DMS 273 (cell line): ENCODE results near the gene ZFYVE21.
"Not testable (repeated sequence)": the region's sequence is repeated elsewhere in the genome, so short reads cannot be mapped to it uniquely, and the experiment has no call there.

Experiments
- DNase-seq: peaks from one replicate; lab custom pipeline; 2025; ENCODE audit not compliant: unreplicated experiment; lab: John Stamatoyannopoulos, UW

ZFYVE21 gene

DNA sequence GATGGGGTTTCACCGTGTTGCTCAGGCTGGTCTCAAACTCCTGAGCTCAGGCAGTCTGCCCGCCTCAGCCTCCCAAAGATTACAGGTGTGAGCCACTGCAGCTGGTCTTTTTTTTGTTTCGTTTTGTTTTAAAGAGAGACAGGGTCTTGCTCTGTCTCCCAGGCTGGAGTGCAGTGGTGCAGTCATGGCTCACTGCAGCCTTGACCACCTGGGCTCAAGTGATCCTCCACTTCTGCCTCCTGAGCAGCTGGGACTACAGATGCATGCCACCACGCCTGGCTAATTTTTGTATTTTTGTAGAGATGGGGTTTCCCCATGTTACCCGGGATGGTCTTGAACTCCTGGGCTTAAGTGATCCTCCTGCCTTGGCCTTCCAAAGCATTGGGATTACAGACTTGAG, 24.0 kb upstream of the ZFYVE21 start:
- not testable (repeated sequence) for DNase-seq

DNA sequence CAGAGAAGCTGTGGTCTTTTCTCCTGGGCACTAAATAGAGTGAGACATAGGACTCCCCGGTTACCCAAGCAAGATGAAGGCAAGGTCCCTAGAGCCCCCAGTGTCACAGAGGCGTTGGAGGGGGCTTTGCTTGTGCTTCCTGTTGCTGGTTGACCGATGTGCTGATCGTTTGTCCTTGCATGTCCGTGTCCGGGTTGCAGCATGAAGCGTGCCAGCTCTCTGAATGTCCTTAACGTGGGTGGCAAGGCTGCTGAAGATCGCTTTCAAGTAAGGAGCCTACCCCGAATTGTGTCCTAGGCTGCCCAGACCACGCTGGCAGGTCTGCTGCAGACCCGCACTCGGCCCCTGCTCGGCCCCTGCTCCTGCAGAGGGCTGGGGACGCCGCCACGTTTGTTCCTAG, 23.5 kb upstream of the ZFYVE21 start:
- no peak for DNase-seq

DNA sequence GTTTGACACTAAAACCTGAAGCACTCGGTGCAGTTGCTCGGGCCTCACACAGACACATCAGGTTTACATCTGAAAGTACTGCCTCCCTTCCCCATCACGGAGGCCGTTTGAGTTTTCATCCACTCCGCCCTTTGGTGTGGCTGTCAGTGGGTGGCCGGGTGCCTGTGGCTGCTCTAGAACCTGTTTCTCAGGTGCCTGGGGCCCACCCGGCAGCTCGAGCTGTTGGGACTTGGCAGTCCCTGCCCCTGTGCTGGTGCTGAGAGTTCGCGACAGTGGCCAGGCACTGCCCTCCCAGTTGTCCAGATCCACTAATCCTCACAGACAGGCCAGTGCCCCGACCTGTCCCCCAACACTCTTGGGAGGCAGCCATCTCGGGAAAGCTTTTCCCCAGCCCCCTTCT, 22.7 kb upstream of the ZFYVE21 start:
- DNase-seq, result no peak

DNA sequence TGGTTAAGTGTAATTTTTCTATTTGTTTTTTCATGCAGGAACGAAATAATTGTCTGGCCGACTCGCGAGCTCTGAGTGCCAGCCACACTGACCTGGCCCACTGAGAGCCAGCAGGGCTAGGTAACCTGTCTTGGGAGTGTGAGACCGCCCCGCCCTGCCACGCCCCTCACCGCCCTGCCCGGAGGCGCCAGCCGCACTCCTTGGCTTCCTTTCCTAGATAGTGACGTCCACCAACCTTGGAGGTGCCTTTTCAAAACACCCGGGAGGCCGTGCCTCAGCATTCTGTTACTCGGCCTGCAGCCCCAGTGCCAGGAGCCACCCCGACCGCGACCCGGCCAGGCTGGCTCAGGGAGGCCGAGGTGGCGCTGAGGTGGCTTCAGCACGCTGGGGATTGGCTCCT, 22.1 kb upstream of the ZFYVE21 start:
- DNase-seq, result no peak

DNA sequence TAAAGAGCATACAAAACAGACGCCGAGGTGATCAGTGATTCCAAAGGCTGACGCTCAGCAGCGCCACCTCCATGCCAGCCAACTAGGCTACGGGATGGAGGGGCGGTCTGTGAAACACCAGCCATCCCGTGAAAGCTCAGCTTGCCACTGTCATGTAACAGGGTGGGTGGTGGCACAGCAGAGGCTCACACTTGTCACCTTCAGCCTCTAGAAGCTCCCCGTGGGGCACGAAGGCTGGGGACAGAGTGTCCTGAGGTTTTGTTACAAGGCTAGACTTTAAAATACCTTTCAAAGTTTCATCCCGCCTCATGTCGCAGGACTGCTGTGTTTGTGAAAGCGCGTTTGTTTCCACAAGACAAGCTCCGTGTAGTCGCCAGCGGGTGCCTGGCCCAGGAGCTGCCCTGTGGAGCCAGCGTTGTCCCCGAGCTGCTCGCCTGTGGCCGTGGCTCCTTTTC, 21.0 kb upstream of the ZFYVE21 start:
- peak; percentile 26 for DNase-seq

DNA sequence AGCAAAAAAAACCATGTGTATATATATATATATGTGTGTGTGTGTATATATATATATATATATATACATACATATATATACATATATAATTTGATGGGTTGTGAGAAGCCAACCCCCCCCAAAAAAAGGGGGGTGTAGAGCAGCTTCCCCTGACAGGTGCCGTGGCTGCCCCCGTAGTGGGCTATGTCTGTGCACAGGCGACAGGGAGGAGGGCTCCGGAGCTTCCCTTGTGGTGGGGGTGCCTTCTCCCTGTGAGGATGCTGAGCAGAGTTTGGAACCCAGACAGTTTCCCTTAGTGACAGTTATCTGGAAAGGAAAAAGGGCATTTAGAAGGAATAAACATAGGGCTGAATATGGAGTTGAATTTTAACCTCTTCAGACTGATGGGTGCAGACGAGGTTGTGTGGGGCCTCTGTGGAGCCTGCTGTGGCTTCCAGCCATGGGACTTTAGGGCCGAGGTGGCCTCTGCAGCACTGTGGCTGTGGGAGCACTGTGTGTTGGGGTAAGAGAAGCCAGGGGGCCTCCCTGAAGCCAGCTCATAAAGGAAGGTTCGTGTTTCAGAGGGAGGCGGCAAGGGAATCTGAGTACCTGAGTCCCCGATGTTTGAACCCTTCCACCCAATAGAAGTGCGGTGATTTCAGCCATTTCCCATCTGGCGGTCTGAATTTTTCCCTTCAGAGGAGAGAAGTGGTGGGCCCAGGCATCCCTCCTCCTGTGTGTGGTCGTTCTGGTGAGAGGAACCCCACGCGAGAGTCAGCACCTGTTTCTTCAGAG, 20.1 kb upstream of the ZFYVE21 start:
- peak; percentile 81 for DNase-seq

DNA sequence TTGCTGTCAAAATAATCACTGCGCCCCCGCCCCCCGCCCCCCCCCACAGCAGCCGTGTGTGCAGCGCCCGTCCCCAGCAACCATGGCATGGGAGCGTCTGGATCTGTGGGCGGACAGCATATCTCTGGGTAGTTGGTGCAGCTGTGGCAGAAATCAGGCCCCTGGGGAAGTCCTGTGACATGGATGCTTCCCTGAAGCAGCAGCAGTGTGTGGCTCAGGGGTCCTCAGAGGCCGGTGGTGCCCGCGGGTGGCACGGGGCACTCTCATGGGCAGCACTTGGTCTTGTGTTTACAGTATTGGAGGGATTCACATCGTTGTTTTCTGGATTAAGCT, 19.6 kb upstream of the ZFYVE21 start:
- peak; percentile 81 for DNase-seq

DNA sequence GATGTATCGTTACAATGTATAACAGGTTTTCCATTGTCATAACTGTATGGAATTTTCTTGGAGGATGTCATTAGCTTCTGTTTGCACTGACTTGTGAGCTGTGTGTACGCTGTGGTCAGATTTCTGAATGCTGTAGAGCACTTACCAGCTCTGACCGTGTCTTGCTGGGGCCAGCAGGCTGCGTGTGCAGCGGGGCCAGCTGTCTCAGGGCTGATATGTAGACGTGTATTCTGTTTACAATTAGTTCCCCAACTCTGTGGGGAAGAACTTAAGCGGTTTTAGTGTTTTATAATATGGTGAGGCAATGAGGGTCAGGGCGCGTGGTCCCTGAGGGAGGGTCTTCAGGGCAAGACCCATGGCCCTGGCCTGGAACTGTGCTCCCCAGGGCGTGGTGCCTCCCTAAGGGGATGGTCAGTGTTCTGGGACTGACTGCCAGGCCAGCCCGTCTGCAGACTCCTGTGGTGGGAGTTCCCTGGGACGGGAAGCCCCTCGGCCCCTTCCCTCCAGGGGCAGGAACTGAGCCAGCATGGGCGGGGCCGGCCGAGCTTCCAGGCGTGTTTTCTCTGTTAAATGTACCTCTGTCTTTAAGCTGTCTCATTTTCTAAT, 19.0 kb upstream of the ZFYVE21 start:
- peak; percentile 72 for DNase-seq

DNA sequence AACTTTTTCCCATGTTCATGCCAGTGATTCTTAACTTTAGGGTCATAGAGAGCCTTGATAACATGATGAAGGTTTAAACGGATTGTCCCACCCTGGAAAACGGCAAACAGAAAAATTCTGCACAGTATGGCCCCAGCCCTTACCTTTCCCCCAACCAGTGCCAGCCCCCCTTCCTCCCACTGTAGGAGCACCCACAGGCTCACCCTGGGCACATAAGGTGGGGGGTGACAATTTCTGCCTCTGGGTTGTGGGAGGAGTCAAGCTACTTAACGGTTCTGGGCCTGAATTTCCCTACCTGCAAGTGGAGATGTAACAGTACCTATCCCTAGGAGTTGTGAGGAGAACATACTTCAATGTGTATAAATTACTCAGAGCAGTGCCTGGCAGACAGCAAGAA, 18.4 kb upstream of the ZFYVE21 start:
- DNase-seq, result no peak

DNA sequence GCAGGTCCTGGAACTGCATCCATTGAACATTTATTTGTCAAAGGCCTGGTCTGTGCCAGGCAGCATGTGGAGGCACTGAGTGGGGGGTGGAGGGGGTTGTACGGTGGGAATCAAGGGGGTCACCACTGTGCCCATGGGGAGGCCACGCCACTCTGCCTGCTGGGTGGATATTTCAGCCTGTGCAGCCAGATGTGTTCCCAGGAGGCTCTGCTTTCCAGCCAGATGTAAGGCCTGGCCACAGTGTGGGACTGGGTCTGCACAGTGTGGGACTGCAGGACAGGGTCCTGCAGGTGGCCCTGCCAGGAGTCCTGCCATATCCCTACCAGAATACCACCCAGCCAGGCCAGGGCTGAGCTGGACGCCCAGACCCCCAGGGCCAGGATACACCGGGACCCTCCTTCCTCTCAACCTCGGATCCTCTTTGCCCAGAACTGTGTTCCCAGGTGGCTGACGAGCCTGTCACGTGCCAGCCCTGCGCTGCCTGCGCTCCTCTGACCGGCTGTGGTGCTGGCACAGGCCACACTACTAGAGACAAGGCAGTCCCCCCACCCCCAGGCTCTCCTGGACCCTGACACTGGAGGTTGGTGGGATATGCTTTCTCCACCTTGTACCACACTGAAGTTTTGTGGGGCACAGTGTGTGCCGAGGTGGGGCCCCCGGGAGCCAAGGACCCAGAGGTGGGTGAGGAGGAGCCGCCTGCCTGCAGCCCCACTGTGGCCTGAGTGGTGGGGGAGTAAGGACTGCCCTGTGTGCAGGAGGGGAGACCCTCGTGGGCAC, 17.8 kb upstream of the ZFYVE21 start:
- no peak for DNase-seq

DNA sequence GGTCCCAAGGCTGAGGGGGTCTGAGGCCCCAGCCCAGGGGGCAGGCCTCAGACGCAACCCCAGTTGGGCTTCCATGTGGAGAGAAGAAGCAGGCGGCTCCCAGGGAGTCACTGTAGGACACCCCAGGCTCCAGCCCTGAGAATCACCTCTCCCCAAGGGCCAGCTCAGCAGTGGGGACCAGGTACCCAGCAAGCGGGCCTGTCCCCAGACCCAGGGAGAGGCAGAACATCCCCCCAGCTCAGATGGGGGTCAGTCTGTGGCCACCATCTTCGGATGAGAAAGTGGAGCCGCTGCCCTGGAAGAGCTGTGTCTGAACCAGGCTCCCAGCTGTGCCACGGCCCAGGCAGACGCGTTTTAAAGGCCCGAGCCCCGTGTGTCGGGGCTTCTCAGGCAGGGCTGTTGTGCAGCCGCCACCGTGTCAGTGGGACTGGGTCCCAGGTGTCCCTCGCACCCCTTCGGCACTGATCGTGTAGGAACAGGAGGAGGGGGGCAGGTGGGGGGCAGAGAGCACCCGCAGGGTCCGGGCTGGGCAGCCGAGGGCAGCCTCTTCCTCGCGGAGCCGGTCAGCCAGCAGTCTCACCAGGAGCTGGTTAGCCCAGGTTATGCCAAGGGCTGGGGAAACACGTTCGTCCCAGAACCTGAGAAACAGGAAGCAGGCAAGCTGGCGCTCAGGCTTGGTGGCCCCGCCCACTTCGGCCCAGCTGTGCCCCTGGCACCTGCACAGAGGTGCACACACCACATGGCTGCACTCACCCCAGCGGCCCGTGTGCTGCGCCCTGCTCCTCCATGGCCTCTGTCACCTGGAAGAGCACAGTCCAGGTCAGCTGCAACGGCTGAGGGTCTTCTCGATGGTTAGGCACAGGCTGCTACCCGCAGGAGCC, 17.0 kb upstream of the ZFYVE21 start:
- DNase-seq, result peak; percentile 73

DNA sequence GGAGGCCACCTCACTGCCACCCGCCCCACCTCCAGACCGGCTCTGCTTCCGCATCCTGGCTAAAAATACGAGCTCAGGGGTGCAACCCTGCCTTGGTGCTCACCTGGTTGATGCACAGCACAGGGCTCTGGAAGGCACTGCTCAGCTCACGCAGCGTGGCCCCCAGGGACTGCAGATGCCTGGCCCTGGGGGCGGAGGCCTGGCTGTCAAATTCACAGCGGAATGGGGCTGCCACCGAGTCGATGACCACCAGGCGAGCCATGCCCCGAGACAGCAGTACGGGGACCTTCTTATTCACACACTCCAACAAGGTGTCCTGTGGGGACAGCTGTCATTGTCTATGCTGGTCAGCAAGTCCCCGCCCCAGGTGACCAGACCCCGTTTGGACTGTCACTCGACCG, 16.3 kb upstream of the ZFYVE21 start:
- DNase-seq, result no peak

DNA sequence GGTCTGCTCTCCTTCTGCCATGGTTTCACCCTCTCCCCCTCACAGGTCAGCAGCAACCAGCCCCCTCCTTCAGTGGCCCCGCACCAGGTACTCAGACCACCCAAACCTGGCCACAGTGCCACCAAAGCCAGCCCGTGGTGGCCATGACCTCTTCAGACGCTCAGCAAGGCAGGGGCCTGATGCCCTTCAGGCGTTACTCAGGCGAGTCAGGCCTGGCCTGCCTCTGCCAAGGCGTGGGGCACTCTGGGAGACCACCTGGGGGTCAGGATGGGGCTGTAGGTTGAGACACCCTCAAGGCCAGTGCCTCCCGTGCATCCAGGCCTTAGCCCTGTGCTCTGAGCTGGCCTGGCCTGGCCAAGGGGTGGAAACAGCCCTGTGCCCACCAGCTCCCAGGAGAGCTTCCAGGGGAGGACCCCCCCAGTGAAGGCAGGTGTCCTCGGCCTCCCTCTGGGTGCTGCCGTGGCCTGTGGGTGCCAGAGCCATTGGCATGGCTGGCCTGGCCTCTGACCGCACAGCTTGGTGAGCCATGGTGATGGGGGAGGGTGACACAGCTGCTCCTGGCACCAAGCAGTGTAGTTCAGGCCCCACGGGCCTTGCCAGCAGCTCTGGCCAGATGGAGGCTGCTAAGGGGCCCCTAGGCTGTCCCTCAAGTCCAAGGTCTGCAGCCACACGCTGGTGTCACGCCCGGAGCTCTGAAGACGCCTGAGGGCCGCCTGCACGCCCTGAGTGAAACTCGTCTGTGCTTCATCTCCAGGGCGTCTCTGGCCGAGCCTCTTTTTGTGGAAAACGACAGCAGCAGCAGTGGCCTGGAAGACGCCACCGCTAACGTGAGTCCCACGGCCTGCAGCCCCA, 15.5 kb upstream of the ZFYVE21 start:
- DNase-seq, result peak; percentile 74

DNA sequence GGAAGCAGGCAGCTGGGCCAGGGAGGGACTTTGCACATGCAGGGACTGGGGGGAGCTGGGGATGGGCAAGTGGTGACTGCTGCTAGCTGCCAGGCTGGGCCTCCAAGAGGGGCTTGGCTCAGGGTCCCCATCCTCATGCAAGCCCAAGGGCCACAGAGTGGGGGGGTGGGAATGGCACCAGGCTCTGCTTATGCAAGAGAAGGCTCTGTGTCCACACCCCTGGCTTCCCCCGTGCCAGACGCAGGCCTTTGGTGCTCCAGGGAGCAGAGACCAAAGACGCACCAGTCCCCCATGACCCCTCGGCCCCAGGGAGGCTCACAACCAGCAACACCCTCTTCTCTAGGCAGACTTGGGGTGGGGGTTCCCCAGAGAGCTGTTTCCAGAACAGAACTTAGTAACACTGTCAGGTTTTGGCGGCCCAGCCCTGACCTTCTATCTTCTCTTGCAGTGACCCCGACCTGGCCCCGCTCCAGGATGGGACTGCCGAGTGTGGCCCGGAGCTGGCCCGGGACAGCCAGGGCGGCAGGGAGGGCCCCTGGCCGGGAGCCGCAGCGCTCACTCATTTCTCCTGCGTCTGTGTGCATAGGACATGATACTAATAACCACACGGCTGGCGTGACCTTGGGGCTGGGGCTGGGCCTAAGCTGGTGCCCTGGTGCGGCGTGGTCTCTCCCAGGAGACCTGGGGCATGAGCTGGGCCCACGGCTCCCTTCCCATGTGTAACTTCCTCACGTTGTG, 14.7 kb upstream of the ZFYVE21 start:
- no peak for DNase-seq

DNA sequence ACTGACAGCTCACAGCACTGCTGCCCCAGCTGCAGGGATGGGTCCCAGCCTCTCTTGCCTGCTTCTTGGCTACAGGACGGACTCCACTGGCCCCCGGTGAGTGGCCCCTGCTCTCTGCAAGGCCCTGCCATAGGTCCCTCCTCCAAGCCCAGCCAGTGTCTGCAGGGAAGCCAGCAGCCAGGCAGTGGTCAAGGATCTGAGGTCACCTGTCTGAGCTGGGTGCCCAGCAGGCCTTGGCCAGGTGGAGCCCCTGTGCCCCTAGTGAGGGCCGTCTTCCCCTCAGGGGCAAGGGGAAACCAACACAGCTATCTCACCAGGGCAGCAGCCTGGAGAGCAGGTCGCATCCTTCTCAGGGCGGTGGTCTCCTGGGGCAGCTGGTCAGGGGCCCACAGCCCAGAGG, 13.5 kb upstream of the ZFYVE21 start:
- DNase-seq, result no peak

DNA sequence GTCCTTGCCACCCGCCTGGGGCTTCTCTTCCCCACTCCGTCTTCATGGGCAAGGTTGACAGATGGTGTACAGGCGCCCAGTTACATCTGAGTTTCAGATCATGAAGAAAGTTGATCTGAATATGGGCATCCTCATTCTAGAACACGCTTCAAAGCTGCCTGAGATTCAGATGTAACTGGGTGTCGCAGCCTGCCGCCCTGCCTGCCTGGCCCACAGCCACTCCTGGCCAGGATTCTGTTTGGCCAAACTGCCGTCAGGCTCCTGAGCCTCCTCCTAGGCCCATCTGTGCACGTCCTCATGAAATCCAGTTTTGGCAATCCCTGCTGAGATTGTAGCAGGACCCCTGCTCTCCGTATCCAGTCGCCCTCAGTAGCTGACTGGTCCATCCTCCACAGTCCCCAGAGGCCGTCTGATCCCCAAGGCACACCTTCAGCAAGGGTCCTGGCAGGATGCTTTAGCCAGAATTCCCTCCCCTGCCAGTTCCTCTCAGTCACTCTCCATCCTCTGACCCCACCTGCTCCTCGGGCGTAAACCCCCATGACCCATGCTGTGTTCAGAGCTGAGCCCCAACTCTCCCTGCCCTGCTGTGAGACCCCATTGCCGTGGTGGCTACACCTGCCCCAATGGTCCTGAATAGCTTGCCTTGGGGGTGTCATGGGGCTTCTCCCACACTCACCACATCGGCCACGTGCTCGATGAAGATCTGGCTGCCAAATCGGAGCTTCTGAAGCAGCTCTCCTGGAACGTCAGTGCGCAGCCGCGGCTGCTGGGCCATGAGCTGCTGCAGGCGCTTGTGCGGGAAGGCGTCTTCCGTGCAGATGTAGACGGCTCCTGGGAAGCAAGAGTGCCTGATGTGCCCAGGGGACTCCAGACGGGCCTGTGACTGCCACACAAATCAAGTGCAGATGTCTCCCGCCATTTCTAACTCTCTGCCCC, 12.8 kb upstream of the ZFYVE21 start:
- DNase-seq, result peak; percentile 83

DNA sequence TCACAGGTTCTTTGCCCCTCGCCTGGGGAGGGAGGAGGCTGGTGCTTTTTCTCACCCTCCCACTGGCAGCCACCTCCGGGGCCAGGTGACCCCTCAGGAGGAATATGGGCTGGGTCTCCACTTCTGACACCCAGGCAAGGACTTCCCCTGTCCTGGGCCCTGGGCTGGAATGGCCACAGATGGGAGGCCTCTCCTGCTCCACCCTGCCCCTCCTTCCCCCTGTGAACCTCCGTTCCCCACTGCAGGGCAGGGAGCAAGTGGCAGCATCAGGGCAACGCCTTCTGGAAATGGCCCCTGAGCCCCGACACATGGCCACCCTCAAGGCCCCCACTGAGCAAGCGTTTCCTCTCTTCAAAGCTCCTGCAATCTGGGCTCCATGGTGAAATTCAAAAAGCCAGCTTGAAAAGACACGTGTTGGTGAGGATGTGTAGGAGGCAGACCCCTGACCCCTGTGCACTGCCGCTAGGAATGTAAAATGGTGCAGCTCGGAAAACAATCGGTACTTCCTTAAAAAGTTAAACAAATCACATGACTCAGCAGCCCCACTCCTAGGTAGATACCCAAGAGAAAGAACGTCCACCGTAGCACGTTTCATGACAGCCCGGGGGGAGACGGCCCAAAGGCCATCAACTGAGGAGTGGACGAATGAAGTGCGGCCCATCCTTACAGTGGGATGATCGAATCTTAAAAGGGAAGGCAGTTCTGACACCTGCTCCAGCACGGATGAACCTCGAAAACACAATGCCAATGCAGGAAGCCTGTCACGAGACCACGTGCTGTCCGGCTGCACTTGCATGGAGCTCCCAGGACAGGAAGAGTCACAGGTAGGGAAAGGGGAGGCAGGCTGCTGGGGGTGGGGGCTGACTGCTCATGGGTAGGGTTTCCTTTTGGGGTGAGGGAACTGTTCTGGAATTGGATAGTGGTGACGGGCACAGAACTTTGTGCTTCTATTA, 11.9 kb upstream of the ZFYVE21 start:
- no peak for DNase-seq
